Stimulated activated naive CD8-positive, alpha-beta T cell treated with anti-CD3 and anti-CD28 coated beads, Interleukin-15, Interleukin-2, amounts not matched to agents 100 ng/mL and 50 ng/mL, for 24 hours (primary cell): ENCODE data around the gene MYH6.
"Not testable (repeated sequence)": the region's sequence is repeated elsewhere in the genome, so short reads cannot be mapped to it uniquely, and the experiment has no call there.

Experiments
- H3K27ac Mint-ChIP-seq: one replicate; pipeline ENCODE4 v1.8.0; 2021; ENCODE audit warnings: mild to moderate bottlenecking, mixed read lengths
- H3K27me3 Mint-ChIP-seq: one replicate; pipeline ENCODE4 v1.8.0; 2021; ENCODE audit warnings: mixed read lengths
- H3K36me3 Mint-ChIP-seq: one replicate; pipeline ENCODE4 v1.8.0; 2021; ENCODE audit warnings: low read depth, mixed read lengths
- H3K4me1 Mint-ChIP-seq: one replicate; pipeline ENCODE4 v1.8.0; 2021; ENCODE audit warnings: low read depth, mixed read lengths
- H3K4me3 Mint-ChIP-seq: one replicate; pipeline ENCODE4 v1.8.0; 2021; ENCODE audit warnings: mild to moderate bottlenecking, mixed read lengths
- H3K9me3 Mint-ChIP-seq: one replicate; pipeline ENCODE4 v1.8.0; 2021; ENCODE audit warnings: mixed read lengths

Gene MYH6

DNA sequence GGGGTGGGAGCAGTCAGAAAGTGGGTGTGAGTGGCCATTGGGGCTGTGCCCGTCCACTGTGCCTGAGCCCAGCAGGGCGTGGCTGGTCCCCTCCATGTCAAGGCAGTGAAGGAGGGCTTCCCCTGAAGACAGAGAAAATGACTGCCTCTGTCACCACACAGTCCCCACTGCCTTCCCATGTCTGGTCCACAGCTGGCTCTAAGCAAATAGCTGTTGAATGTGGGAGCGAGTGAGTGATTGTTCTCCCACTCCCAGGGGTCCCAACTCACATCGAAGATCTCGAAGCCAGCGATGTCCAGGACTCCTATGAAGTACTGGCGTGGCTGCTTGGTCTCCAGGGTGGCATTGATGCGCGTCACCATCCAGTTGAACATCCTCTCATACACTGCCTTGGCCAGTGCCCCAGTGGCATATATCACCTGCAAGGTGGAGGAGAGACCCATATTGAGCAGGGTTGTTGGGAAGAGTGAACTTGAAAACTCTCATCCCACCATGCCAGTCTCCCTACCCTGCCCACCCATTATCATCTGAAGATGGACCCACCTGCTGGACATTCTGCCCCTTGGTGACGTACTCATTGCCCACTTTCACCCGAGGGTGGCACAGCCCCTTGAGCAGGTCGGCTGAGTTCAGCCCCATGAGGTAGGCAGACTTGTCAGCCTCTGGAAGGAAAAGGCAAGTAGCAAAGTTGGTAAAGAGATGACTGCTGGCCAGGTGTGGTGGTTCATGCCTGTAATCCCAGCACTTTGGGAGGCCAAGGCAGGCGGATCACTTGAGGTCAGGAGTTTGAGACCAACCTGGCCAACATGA is 20.8 kb upstream of the MYH6 start:
- Mint-ChIP-seq H3K27ac (no peak overlapping the region), H3K4me3 (no peak overlapping the region), H3K4me1 (no peaks in the 10 kb centered on the region), H3K27me3 (no peaks in the 10 kb centered on the region), H3K36me3 (no peaks in the 10 kb centered on the region), H3K9me3 (no peaks in the 10 kb centered on the region)

DNA sequence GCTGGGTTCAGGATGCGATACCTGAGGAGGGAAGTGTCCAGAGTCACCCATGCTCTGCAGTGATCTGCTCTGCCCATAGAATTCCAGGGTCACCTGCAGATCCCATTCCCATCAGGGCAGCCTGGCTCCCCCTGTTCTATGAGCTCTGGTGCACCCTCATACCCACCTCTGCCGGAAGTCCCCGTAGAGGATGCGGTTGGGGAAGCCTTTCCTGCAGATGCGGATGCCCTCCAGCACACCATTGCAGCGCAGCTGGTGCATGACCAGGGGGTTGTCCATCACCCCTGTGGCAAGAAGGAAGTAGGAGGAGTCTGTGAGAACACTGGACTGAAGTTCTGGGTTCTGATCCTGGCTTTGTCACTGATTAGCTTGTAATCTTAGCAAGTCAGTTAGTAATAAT is 17.7 kb upstream of the MYH6 start:
- not testable (repeated sequence) for H3K9me3 Mint-ChIP-seq, H3K36me3 Mint-ChIP-seq, H3K4me3 Mint-ChIP-seq, H3K27me3 Mint-ChIP-seq, H3K27ac Mint-ChIP-seq
- peaks cover 12% of the 10 kb centered on the region for H3K4me1 Mint-ChIP-seq

GRCh38 chr14:23425169-23425568 is 17.1 kb upstream of the MYH6 start:
- no peaks in the 10 kb centered on the region for H3K9me3 Mint-ChIP-seq
- H3K4me1 Mint-ChIP-seq, result peaks cover 12% of the 10 kb centered on the region
- H3K36me3 Mint-ChIP-seq, result no peaks in the 10 kb centered on the region
- H3K4me3 Mint-ChIP-seq, result no peak overlapping the region
- peaks cover 2% of the 10 kb centered on the region for H3K27me3 Mint-ChIP-seq
- no peak overlapping the region for H3K27ac Mint-ChIP-seq

DNA sequence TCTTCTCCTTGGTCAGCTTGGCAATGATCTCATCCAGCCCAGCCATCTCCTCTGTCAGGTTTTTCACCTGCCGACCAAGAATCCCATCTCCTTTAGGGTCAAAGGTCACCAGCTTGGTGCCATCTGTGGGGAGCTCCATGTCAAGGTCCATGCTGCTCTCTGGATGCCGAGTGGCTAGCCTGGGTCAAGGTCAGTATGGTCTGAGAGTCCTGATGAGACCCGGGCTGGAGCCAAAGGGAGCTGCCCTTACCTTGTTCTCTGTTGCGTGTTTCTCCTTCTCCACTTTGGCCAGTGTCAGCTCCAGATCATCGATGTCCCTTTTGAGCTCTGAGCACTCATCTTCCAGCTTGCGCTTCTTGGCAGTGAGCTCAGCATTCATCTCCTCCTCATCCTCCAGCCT is 15.6 kb upstream of the MYH6 start:
- Mint-ChIP-seq H3K9me3 (no peaks in the 10 kb centered on the region), H3K4me1 (peaks cover 12% of the 10 kb centered on the region), H3K27ac (no peak overlapping the region), H3K4me3 (no peak overlapping the region), H3K27me3 (peaks cover 4% of the 10 kb centered on the region), H3K36me3 (no peaks in the 10 kb centered on the region)

GRCh38 chr14:23421594-23421993 is 13.5 kb upstream of the MYH6 start:
- Mint-ChIP-seq H3K36me3 (no peaks in the 10 kb centered on the region), H3K9me3 (no peaks in the 10 kb centered on the region), H3K27ac (no peak overlapping the region), H3K4me3 (no peak overlapping the region), H3K27me3 (peaks cover 4% of the 10 kb centered on the region), H3K4me1 (peaks cover 12% of the 10 kb centered on the region)

DNA sequence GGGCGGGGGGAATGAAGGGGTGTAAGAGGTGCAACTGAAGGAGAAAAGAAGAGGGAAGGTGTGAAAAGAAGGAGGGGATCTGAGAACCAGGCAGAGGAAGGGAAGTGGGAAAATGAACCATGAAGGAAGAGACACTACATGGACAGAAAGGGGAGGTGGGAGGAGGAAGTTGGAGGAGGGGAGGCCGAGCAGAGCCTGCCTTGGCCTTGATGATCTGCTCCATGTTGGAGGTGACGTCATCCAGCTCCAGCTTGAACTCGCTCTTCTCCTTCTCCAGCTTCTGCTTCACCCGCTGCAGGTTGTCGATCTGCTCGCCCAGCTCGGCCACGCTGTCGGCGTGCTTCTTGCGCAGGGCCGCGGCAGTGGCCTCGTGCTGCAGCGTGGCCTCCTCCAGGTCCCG is 11.6 kb upstream of the MYH6 start:
- not testable (repeated sequence) for H3K27ac Mint-ChIP-seq, H3K36me3 Mint-ChIP-seq, H3K27me3 Mint-ChIP-seq, H3K9me3 Mint-ChIP-seq, H3K4me3 Mint-ChIP-seq
- H3K4me1 Mint-ChIP-seq, result peaks cover 12% of the 10 kb centered on the region

DNA sequence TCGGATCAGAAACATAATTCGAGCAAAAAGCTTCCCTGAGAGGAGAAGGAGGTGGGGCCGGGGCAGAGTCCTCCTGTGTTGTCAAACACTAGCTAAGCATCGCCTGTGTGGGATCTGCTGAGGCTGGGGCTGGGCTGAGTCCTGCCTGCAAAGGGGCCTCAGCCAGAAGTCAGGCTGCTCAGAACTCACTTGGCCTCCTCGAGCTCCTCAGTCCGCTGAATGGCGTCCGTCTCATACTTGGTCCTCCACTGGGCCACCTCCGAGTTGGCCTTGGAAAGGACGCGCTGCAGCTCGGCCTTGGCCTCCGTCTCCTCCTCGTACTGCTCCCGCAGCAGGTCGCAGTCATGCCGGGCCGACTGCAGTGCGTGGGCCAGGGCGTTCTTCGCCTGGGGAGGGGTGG is 9.9 kb upstream of the MYH6 start:
- Mint-ChIP-seq H3K4me1 (peaks cover 12% of the 10 kb centered on the region), H3K36me3 (no peaks in the 10 kb centered on the region), H3K9me3 (no peaks in the 10 kb centered on the region), H3K27me3 (peaks cover 4% of the 10 kb centered on the region), H3K4me3 (no peak overlapping the region), H3K27ac (no peak overlapping the region)

DNA sequence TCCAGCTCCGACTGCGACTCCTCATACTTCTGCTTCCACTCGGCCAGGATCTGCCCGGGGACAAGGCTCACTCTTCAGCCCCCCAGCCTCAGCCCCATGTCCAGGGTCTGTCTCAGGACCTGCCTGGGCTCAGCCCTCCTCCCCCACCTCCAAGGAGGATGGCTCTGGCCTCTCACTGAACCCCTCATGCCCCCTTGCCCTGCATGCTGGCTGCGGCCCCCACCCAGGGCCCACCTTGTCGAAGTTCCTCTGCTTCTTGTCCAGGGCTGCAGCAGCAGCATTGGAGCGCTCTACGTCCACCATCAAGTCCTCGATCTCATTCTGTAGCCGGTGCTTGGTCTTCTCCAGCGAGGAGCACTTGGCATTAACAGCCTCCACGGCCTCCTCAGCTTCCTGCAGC is 9.2 kb upstream of the MYH6 start:
- not testable (repeated sequence) for H3K36me3 Mint-ChIP-seq, H3K4me3 Mint-ChIP-seq, H3K27ac Mint-ChIP-seq, H3K9me3 Mint-ChIP-seq, H3K27me3 Mint-ChIP-seq
- peaks cover 12% of the 10 kb centered on the region for H3K4me1 Mint-ChIP-seq

DNA sequence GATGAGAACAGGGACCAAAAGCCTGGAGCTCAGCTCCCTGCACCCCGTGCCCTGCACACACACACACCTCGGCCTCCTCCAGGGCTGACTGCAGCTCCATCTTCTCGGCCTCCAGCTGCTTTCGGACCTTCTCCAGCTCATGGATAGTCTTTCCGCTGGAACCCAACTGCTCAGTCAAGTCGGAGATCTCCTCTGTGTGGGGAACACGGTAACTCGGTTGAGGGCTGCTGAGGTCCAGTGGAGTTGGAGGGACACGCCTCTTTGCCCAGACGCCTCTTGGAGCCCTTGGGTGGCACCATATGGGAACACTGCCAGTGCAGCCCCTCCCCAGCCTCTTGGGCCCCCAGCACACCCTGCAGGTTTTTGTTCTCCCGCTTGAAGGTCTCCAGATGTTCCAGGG is 8.7 kb upstream of the MYH6 start:
- Mint-ChIP-seq H3K36me3 (no peaks in the 10 kb centered on the region), H3K27me3 (peaks cover 4% of the 10 kb centered on the region), H3K9me3 (no peaks in the 10 kb centered on the region), H3K4me3 (no peak overlapping the region), H3K27ac (no peak overlapping the region), H3K4me1 (peaks cover 10% of the 10 kb centered on the region)

GRCh38 chr14:23415821-23416778 is 8.0 kb upstream of the MYH6 start:
- Mint-ChIP-seq H3K9me3 (no peaks in the 10 kb centered on the region), H3K36me3 (no peaks in the 10 kb centered on the region)

GRCh38 chr14:23414906-23415820 is 7.1 kb upstream of the MYH6 start:
- H3K36me3 Mint-ChIP-seq, result no peaks in the 10 kb centered on the region
- H3K4me1 Mint-ChIP-seq, result no peaks in the 10 kb centered on the region
- no peaks in the 10 kb centered on the region for H3K9me3 Mint-ChIP-seq
- H3K27me3 Mint-ChIP-seq, result peaks cover 1% of the 10 kb centered on the region
- no peak overlapping the region for H3K27ac Mint-ChIP-seq
- H3K4me3 Mint-ChIP-seq, result no peak overlapping the region

More at GRCh38 chr14:23415821-23416778, 8.0 kb upstream of the MYH6 start:
- peaks cover 3% of the 10 kb centered on the region for H3K4me1 Mint-ChIP-seq
- H3K4me3 Mint-ChIP-seq, result no peak overlapping the region
- H3K27ac Mint-ChIP-seq, result no peak overlapping the region
- H3K27me3 Mint-ChIP-seq, result peaks cover 4% of the 10 kb centered on the region

GRCh38 chr14:23414254-23414653 is 6.2 kb upstream of the MYH6 start:
- Mint-ChIP-seq H3K4me1 (no peaks in the 10 kb centered on the region), H3K27ac (no peak overlapping the region), H3K4me3 (no peak overlapping the region), H3K27me3 (no peaks in the 10 kb centered on the region), H3K9me3 (no peaks in the 10 kb centered on the region), H3K36me3 (no peaks in the 10 kb centered on the region)

DNA sequence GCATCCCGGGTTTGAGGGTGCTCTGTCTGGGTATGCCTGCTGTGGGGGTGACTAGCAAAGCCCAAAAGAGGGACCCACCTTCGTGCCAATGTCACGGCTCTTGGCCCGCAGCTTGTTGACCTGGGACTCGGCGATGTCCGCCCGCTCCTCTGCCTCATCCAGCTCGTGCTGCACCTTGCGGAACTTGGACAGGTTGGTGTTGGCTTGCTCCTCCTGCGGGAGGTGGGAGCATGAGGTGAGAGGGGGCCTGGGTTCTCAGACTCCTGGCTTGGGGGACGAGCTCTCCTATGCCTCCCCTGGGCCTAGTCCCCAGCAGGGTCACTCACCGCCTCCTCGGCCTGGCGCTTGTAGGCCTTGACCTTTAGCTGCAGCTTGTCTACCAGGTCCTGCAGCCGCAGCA is 5.6 kb upstream of the MYH6 start:
- no peaks in the 10 kb centered on the region for H3K36me3 Mint-ChIP-seq
- no peak overlapping the region for H3K4me3 Mint-ChIP-seq
- no peaks in the 10 kb centered on the region for H3K27me3 Mint-ChIP-seq
- H3K9me3 Mint-ChIP-seq, result no peaks in the 10 kb centered on the region
- H3K27ac Mint-ChIP-seq, result no peak overlapping the region
- no peaks in the 10 kb centered on the region for H3K4me1 Mint-ChIP-seq

- H3K36me3 Mint-ChIP-seq, result no peaks in the 10 kb centered on the region
- H3K9me3 Mint-ChIP-seq, result no peaks in the 10 kb centered on the region
- H3K4me1 Mint-ChIP-seq, result no peaks in the 10 kb centered on the region
- H3K4me3 Mint-ChIP-seq, result no peak overlapping the region
- peaks cover 6% of the 10 kb centered on the region for H3K27me3 Mint-ChIP-seq
- no peak overlapping the region for H3K27ac Mint-ChIP-seq
These were observed 3.8 kb upstream of the MYH6 start for GRCh38 chr14:23411563-23412525.
